ENCODE measurements around the gene PLXNA1.

The PLXNA1 gene

DNA sequence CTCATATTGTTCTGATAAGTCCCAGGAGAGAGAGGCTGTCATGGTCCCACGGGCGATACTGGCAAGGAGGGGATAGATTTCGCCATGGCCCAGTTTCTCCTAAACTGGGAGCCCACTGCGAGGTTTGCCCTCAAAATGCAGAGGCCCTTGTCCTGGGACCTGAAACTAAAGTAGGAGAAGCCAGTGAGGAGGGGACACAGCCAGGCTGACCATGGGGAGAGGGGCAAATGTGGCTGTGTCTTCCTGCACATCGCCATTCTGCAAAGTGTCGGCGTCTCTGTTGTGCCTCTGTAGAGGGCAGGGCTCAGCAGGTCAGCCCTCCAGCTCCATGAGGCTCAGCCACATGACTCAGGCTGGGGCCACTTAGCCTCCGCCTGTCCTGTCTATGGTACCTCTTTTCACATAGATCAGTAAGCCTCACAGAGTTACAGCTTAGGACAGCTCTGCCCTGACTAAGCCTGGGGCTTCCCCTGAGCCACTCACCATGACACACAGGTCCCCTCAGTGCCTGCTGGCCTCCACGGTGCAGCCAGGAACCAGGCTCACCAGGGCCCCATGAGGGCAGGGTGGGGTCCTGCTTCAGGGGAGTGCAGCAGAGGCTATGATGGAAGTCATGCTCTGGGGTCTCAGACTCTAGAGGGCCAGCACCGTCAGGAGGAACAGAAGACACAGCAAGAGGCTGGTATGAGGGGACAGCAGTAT is 28.6 kb upstream of the PLXNA1 start:
- DNase-seq = no peak

DNA sequence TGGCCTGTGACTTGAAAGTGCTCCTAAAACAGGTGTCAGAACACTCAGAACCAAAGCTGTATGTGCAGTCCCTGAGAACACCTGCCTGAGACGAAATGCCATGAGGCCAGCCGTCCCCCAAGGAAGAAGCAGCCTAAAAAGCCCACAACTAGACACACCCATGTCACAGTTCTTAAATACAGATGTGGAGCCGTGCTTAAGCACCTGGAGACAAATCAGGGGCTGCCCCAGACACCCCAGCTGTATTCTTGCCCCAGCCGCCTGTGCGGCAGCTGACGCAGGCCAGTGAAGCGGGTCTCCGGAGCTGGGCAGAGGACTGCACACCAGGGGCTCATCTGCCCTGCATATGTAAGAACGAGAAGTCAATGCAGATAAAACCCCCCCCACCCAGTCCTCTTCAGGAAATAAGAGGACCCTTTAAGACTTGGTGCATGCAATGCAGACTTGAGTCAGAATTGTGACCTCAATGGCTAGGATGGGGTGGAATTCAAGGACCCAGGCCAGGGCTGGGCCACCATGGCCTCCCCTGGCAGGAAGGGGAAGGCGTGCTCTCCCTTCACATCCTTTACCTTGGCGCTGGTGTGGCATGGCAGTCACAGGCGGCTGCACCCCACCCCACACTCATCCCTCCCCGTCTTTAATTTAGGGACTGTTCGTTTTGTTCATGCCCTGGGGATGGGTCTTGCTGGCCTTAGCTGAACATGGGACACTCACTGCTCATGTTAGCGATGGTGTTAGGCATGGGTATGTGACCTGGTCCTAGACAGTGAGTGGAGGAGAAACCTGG is 27.7 kb upstream of the PLXNA1 start:
- no peak for DNase-seq

DNA sequence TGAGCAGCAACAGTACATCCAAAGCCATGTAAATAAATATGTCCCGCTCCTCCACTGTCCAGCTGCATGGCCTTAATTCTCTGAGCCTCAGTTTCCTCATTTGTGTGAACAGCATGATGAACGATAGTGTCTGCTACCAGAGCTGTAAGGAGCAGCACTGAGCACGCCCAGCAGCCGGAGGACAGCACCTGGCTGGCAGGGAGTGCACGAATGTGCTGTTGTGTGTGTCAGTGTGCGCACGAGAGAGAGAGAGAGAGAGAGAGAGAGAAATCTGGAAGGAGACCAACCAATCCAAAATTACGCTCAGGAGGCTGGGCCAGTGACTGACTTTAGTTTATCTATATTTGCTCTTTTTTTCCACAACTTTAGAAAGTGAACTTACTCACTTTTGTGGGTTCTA is 26.6 kb upstream of the PLXNA1 start:
- no peak for DNase-seq

DNA sequence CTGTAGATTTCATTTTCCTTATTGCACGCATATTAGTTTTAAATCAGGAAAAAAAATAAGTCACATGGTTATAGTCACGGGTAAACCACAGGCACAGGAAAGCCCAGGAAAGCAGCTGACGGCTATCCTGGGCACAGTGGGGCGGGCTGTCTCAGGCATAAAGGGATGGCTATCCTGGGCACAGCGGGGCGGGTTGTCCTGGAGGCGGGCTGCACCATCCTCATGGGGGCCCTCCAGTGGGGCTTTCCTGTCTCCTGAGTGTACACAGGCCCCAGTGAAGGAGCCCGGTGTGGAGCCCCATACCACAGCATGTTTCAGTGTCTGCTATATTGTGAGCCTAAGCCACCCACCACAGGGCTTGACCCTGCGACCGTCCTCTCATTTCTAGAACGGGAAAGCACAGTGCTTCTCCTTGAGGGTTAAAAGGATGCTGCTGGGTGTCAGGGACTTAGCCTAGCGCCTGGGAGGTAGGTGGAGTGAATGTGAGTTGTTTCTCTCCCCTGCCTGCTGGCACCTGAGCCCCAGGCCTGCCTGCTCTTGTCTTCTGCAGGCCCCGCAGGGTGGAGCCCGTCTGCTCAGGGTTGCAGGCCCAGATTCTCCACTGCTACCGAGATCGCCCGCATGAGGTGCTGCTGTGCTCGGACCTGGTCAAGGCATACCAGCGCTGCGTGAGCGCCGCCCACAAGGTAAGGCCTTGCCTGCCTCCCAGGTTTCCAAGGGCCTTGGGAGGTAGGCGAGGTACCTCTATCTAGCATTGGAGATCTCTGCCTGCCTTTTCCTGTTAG is 25.9 kb upstream of the PLXNA1 start:
- no peak for DNase-seq

DNA sequence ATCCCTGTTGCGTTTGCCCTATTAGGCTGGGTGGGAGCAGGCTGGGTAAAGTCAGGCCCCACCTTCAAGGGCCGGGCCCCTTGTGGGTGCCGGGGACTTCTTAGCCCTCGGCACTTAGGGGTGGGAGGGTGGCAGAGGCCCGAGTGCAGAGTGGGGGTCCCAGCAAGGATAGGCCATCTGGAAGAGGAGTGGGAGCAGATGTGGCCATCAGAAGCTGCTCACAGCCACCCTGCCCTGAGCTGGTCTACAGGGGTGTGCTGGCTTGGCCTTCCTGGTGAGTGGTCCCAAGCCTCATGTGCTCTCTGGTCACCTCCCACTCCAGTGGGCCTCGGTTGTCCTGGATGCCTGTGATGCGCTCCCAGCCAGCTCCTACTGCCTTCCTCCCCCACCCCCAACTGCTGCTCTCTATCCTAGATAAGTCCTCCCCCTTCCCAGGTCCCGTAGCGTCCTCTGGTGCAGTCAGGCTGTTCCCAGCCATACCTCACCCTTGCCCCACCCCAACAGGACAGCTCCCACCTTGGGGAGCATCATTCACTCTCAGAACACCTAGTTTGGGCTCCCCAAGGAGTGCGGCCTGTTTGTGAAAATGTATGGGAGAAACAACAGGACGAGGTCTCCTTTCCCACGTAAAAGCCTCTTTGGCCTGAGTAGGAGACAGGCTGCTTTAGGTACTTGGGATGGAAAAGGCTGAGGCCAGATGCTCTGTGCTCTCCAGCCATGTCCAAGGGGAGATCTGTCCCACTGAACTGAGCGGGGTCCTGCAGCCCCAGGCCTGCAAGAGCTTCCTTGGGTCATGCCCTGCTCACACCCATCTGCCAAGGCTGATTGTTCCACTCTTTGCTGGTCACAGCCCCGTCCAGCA is 24.9 kb upstream of the PLXNA1 start:
- no peak for DNase-seq

DNA sequence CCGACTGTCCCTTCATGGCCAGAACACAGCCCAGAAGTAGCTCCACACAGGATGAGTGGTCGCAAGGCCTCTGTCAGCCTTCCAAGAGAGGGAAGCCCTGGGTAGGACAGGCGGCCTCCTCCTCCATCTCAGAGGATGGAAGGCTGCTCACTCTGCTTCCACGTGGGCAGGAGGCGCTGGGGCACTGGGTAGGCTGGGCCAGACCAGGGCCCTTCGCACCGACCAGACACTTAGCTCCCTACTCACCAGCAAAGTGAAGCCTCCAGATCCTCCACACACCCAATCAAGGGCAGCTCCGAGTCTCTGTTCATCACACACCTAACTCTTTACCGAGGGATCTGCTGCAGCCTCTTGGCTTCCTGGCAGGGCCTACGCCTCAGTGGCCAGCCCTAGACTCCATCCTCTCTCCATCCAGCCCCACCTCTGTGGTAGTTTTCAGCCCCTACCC is 24.3 kb upstream of the PLXNA1 start:
- no peak for DNase-seq

DNA sequence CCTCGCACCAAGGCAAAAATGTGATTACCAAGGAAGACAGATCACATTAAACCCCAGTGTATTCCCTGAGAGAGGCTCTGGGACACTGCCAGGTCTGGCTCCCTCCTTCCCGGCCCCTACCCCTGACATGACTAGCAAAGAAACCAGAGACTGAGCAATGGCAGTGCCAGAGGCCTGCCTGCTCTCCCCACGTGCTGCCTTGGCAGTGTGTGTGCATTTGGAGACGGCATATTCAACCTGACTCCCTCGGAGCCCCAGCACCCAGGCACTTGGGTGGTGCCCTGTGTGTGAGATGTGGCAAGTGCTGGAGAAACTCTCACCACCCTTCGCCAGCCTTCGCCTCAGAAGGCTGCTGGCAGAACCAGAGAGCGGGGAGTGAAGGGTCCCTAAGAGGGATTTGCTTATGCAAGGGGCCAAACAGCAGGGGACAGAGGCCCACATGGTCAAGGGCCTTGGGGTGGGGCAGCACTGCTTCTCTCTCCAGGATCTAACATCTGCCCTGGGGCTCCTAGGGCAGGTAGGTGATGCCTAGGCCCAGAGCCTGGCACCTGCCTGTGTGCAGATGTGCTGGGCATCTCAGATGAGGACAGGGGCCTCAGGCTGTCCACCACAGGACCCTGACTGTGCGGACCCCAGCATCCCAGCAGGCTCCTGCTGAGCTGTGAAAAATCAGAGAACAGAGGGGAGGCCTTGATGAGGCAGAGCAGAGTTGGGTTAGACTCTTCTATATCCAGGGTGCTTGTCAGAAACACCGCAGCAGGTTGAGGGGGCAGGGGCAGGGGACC is 23.6 kb upstream of the PLXNA1 start:
- no peak for DNase-seq

DNA sequence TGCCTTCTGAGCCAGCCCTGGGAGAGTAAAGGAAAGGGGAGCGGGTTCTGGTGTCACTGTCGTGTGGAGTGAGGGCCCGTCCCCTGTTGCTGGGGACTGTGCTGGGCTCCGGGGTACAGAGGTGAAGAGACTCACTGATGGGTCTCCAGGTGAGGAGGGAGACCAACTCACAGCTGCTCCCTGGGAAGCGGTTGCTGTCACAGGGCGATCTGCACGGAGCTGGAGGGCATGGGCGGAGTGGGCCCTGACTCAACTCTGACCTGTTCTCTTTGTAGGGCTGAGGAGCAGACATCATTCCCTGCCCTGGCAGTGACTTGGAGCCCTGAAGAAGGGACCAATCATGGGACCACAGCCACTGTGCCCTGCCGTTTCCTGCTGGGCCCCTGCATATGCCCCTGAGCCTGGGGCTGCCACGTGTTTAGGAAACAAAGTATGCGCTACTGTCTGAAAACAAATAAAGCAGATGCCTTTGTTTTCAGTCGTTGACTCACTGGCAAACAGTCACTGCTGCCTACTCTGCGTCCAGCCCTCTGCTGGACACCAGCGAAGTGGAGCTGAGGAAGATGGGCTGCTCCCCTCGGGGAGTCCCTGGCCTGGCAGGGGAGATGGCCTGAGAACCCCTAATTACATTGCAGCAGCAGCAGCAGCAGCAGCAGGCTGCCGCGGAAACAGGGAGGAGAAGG is 22.9 kb upstream of the PLXNA1 start:
- no peak for DNase-seq

DNA sequence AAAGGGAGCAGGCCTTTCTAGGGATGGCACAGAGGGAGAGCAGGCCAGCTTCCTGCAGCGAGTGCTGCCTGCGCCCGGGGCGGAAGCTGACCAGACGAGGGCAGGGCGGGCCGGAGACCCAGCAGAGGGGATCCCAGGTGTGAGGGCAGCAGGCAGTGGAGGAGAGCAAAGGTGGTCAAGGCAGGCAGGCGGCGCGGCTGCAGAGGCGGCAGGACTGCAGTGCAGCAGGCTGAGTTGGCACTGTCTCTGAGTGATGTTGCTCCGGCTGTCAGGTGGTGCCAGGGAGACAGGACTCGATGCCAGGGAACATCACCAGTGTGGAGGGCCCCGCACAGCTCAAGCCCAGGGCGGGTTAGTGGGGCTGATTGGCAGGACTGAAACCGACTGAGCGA is 22.3 kb upstream of the PLXNA1 start:
- no peak for DNase-seq

DNA sequence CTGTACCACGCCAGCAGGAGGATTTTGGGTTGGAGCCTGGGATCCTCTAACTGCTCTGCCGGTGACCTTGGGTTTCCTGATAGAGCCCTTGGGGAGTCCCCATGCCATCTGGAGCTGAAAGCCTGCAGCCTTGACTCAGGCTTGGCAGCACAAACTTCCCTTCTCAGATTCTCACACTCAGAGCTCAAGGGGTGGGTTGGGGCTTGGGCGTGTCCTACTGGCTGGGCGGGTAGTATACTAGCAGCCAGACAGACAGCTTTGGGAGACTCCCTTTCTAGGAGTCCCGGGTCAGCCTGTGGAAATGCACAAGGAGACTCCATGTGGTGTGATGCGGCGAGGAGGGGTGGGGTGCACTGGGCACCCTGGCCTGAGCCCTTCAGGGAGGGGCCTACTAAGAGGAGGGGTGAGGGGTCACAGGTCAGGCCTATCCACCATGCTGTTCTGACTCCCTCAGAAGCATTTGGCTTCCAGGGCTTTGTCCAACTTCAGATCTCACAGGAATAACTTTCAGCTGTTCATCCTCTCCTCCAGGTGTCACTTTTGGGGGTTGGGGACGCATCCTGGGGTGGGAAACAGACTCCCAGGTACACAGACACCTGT is 21.6 kb upstream of the PLXNA1 start:
- DNase-seq = no peak

DNA sequence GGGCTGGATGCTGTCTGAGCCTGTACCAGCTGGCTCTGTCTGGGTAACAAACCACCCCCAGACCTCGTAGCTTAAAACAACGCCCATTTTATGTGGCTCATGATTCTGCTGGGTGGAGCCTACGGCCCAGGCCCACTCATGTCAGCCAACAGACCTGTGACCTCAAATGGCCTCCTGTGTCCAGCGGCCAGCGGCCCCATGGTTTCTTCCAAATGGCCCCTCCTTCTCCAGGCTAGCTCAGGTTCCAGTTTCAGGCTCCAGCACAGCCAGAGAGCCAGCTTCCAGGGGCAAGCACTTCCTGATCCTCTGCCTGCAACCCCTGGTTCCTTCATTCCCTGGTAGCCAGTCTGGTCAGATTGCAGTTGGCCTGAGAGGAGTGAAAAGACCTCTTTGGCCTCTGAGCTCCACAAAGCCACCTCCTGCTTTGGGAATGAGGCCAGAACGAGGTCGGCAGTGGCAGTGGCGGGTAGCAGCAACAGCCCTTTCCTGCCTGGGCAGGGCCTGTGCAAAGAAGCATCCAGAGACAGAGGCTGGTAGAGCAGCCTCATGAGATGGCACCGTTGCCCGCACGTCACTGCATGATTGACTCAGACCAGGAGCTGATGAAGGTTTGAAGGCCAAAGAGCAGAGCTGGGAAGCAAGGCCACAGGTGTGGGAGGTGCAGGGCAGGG is 21.0 kb upstream of the PLXNA1 start:
- no peak for DNase-seq

DNA sequence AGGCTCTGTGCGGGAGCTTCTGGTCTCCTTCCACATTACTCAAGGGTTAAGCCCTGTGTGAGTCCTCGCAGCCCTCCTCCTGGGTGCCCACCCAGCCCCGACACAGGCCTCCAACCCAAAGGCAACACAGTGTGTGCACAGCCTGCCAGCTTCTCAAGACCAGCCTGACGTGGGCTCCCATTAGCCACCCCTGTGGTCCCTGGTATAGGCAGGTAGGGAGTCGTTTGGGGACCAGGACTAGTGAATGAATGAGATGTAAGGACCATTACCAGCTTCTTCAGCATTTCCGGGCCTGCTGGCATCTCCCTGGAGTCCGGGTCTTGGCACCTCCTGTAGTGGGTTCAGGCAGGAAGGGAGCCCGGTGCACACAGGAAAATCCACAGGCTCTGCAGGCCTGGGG is 20.2 kb upstream of the PLXNA1 start:
- no peak for DNase-seq

DNA sequence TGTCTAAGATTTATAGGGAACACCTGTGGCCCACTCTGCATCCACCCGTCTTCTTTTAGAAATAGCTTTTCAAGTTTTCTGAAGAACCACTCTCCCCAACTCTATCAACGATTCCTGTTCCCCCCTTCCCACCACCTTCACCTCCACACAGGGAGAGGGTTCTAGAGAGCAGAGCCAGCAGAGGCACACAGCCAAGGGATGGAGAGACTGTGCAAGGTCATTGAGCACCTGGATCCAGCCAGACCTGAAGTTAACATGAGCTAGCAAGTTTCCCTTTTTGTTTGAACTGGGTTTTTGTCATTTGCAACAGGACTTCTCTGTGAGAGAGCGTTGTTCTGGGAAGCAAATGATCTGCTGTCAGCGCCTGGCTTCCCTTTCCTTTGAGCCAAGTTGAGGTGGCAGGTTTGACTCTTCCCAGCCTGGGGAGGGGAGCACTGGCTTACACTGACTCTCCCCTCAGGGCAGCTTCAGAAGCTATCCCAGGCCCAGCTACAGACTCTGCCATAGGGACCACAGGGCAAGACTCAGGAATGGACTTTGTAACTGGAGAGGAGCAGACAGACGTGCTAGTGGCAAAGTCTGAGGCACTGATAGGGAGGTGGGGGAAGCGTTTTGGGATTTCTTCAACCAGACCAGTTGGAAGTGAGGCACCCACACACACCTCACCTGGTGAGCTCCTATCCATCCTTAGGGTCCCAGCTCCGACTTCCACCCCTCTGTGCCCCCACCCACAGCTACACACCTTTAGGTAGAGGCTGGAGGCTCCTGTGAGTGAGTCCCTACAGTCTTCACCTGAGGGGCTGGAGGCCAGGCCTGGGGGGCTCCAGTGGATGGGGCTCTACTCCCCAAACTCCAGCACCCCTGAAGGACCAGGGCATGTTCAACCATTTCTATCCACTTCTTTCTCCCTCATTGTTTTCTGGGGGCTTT is 19.4 kb upstream of the PLXNA1 start:
- no peak for DNase-seq

DNA sequence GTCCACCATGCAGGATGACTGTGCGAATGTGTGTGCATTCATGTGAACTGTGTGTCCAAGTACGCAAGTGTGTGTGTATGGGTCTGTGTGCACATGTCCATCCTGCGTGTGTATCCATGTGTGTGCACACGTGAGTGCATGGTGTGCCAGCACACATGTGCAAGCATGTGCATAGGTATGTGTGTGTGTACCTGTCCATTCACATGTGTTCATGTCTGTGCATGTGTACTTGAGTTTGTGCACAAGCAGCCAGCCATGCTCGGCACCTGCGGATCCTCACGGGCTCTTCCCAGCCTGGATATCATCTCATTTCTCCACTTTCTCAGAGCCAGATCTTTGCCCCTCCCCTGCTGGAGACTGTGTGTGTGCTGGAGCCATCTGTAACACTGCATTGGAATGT is 18.7 kb upstream of the PLXNA1 start:
- no peak for DNase-seq

DNA sequence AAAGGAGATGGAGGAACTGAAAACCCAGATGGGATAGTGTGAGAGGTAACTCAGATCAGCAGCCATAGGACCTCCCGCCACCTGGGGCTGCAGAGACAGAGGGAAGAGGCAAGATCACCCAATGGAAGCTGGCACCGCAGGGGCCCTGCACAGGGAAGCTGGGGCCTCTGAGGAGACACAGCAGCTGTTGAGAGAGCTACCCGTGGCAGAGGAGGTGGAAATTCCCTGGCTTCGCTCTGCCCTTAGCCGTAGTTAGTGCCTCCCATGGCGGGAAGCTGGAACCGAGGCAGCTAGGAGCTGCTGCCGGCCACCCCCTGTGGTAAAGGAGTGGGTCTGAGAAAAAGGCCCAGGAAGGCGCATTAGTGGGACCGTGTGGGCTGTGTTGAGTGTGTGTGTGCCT is 18.0 kb upstream of the PLXNA1 start:
- DNase-seq = no peak

DNA sequence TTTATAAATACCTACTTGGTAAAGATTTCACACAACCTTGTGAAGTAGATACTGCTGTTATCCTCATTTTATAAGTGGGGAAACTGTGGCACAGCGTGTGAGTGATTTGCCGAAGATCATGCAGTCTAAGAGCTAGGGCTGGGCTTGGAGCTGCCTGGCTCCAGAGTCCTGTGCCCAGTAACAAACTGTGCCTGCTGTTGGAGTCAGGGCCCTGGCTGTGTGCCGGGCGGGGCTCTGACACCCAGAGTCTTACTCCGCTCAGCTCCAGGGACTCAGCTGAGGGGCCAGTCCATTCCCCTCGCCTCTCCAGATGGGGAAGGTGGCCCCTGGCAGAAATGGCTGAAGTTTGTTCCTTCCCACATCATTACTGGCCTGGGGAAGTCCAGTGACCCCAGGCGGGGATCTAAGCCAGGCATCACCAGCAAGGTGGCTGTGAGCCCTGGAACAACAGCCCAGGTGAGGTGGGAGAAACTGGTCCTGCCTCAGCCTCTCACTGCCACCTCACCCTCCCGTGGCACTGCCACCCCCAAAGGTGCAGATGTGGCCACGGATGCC is 17.3 kb upstream of the PLXNA1 start:
- DNase-seq = no peak

DNA sequence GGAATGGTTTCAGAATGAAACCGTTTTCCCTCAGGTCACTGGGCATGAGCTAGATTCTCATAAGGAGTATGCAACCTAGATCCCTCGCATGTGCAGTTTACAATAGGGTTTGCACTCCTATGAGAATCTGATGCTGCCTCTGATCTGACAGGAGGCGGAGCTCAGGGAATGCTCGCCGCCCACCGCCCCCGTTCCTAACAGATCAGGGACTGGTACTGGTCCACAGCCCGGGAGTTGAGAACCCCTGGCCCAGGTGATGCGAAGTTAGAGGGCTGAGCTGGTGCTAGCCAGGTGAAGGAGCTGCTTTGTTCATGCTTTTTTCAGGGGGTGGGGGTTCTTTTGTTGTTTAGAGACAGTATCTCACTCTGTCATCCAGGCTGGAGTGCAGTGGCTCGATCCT is 15.5 kb upstream of the PLXNA1 start:
- DNase-seq = no peak
